Neural cell (in vitro differentiated cells): ENCODE measurements around the gene MME. TPM values are rescaled to one million over a fixed set of nuclear protein-coding genes. Genes with fewer than 3 reads are reported as not detected.

Experiments
- H2AFZ ChIP-seq: fragments of 200-600, 300-800 bp; sonication (generic), shearing (Covaris generic); 2 replicates; pipeline ENCODE4 v1.6.0; 2014; ENCODE audit warnings: low read depth, mild to moderate bottlenecking, antibody characterized with exemption, low read length, moderate library complexity
- H3F3A ChIP-seq: fragments of 200-600 bp; shearing (Covaris generic); 2 replicates; pipeline ENCODE4 v1.6.1; 2016; ENCODE audit warnings: mild to moderate bottlenecking, moderate library complexity, mixed read lengths, antibody characterized with exemption, low read length; ENCODE audit not compliant: insufficient read depth, poor library complexity, severe bottlenecking
- H3K27ac ChIP-seq: fragments of 200-600, 300-800 bp; sonication (generic), shearing (Covaris generic); 2 replicates; pipeline ENCODE4 v1.5.1; 2014; ENCODE audit warnings: mild to moderate bottlenecking, low read length, moderate library complexity
- H3K27me3 ChIP-seq: fragments of 300-800, 200-600 bp; sonication (generic), shearing (Covaris generic); 2 replicates; pipeline ENCODE4 v1.6.0; 2014; ENCODE audit warnings: mild to moderate bottlenecking, low read depth, low read length, moderate library complexity; ENCODE audit not compliant: insufficient read depth
- H3K36me3 ChIP-seq: fragments of 300-800, 200-600 bp; sonication (generic), shearing (Covaris generic); 2 replicates; pipeline ENCODE4 v1.5.1; 2014; ENCODE audit warnings: mild to moderate bottlenecking, antibody characterized with exemption, low read length, moderate library complexity; ENCODE audit not compliant: insufficient read depth
- H3K4me2 ChIP-seq: fragments of 300-800, 200-600 bp; sonication (generic), shearing (Covaris generic); 2 replicates; pipeline ENCODE4 v1.6.0; 2014; ENCODE audit warnings: mild to moderate bottlenecking, low read length
- H3K4me3 ChIP-seq: fragments of 300-800, 200-600 bp; sonication (generic), shearing (Covaris generic); 2 replicates; pipeline ENCODE4 v1.5.1; 2014; ENCODE audit warnings: mild to moderate bottlenecking, low read length, moderate library complexity
- H3K79me2 ChIP-seq: fragments of 200-600 bp; shearing (Covaris generic); replicated peaks from 2 replicates; pipeline ENCODE4 v1.6.0; 2014; ENCODE audit warnings: mild to moderate bottlenecking, low read length, moderate library complexity; ENCODE audit not compliant: insufficient read depth
- H3K9ac ChIP-seq: fragments of 300-800, 200-600 bp; sonication (generic), shearing (Covaris generic); 2 replicates; pipeline ENCODE4 v1.6.1; 2016; ENCODE audit warnings: mild to moderate bottlenecking, low read length, mixed read lengths
- H3K9me2 ChIP-seq: fragments of 200-600 bp; shearing (Covaris generic); 2 replicates; pipeline ENCODE4 v1.6.1; 2016; ENCODE audit warnings: mild to moderate bottlenecking, low read length, mixed read lengths; ENCODE audit not compliant: insufficient read depth
- H3K9me3 ChIP-seq: fragments of 200-600, 300-800 bp; sonication (generic), shearing (Covaris generic); 2 replicates; pipeline ENCODE4 v1.6.1; 2016; ENCODE audit warnings: mild to moderate bottlenecking, mixed run types, low read length, moderate library complexity, mixed read lengths
- H4K20me1 ChIP-seq: fragments of 200-600 bp; shearing (Covaris generic); 2 replicates; pipeline ENCODE4 v1.6.1; 2016; ENCODE audit warnings: mild to moderate bottlenecking, mixed run types; ENCODE audit not compliant: insufficient read depth
- CTCF ChIP-seq: fragments of 450-650 bp; IDR thresholded peaks from 2 replicates; pipeline ENCODE4 v1.5.1; 2014; ENCODE audit warnings: antibody characterized with exemption, mild to moderate bottlenecking, moderate library complexity; ENCODE audit not compliant: poor library complexity, severe bottlenecking
- EP300 ChIP-seq: fragments of 450-650 bp; conservative IDR thresholded peaks from 2 replicates; pipeline ENCODE4 v1.6.1; 2014; ENCODE audit warnings: antibody characterized with exemption, mild to moderate bottlenecking, moderate library complexity; ENCODE audit not compliant: poor library complexity, severe bottlenecking
- EZH2 ChIP-seq: fragments of 200-600, 300-800 bp; shearing (Covaris generic), sonication (generic); IDR thresholded peaks from 2 replicates; pipeline ENCODE4 v1.6.1; 2014; ENCODE audit warnings: antibody characterized with exemption, low read length, borderline replicate concordance, mild to moderate bottlenecking; ENCODE audit not compliant: insufficient read depth, poor library complexity, severe bottlenecking
- MXI1 ChIP-seq: fragments of 450-650 bp; conservative IDR thresholded peaks from 2 replicates; pipeline ENCODE4 v1.6.1; 2014; ENCODE audit warnings: antibody characterized with exemption, mild to moderate bottlenecking; ENCODE audit not compliant: poor library complexity, severe bottlenecking
- POLR2AphosphoS5 ChIP-seq: IDR thresholded peaks from 2 replicates; pipeline ENCODE4 v1.6.1; 2012
- RAD21 ChIP-seq: fragments of 450-650 bp; conservative IDR thresholded peaks from 2 replicates; pipeline ENCODE4 v1.6.1; 2014; ENCODE audit warnings: antibody characterized with exemption, mild to moderate bottlenecking, moderate library complexity
- REST ChIP-seq: IDR thresholded peaks from 2 replicates; pipeline ENCODE4 v1.6.1; 2012; ENCODE audit warnings: borderline replicate concordance
- SMC3 ChIP-seq: fragments of 450-650 bp; conservative IDR thresholded peaks from 2 replicates; pipeline ENCODE4 v1.6.1; 2014; ENCODE audit warnings: antibody characterized with exemption, mild to moderate bottlenecking, moderate library complexity; ENCODE audit not compliant: poor library complexity
- TAF1 ChIP-seq: IDR thresholded peaks from 2 replicates; pipeline ENCODE4 v1.6.1; 2012; ENCODE audit warnings: low read depth
- polyA plus RNA-seq: library from polyadenylated mRNA; depleted of rRNA; stranded (reverse); fragments of >200 nt; gene quantifications from 2 replicates; pipeline ENCODE4 v1.2.3, GENCODE V29; 2014

MME gene
- polyA plus RNA-seq, 1 donor from 2014 or later = 0.54 TPM

GRCh38 chr3:155038203-155038554, 41.9 kb upstream of the MME start:
- H2AFZ ChIP-seq = no peak overlapping the region
- no peaks in the 10 kb centered on the region for H3K9me3 ChIP-seq
- no peak overlapping the region for H3K9ac ChIP-seq
- no peaks in the 10 kb centered on the region for H3K79me2 ChIP-seq
- no peak overlapping the region for H3K4me3 ChIP-seq
- no peaks in the 10 kb centered on the region for H3K9me2 ChIP-seq
- H4K20me1 ChIP-seq = no peaks in the 10 kb centered on the region
- no peaks in the 10 kb centered on the region for H3K27me3 ChIP-seq
- no peak overlapping the region for H3K4me2 ChIP-seq
- no peaks in the 10 kb centered on the region for H3K36me3 ChIP-seq
- H3K27ac ChIP-seq = no peak overlapping the region
- no peaks in the 10 kb centered on the region for H3F3A ChIP-seq
- TF ChIP-seq RAD21 = no peak
- no peak for TF ChIP-seq MXI1
- TF ChIP-seq CTCF = no peak
- TF ChIP-seq POLR2AphosphoS5 = no peak
- no peak for TF ChIP-seq TAF1
- no peak for TF ChIP-seq EP300
- no peak for TF ChIP-seq EZH2
- no peak for TF ChIP-seq SMC3
- no peak for TF ChIP-seq REST

- no peak for TF ChIP-seq MXI1
- no peak for TF ChIP-seq EZH2
- no peak for TF ChIP-seq SMC3
- no peak for TF ChIP-seq TAF1
- TF ChIP-seq POLR2AphosphoS5 = no peak
- TF ChIP-seq RAD21 = no peak
- no peak for TF ChIP-seq REST
- no peak for TF ChIP-seq CTCF
- TF ChIP-seq EP300 = no peak
- Histone ChIP-seq H2AFZ (no peak overlapping the region), H3K4me2 (no peak overlapping the region), H3F3A (no peaks in the 10 kb centered on the region), H4K20me1 (no peaks in the 10 kb centered on the region), H3K9me2 (no peaks in the 10 kb centered on the region), H3K79me2 (no peaks in the 10 kb centered on the region), H3K4me3 (no peak overlapping the region), H3K27ac (no peak overlapping the region), H3K27me3 (no peaks in the 10 kb centered on the region), H3K9ac (no peak overlapping the region), H3K36me3 (no peaks in the 10 kb centered on the region), H3K9me3 (peaks cover 4% of the 10 kb centered on the region)
Observed at GRCh38 chr3:155046935-155047334, 33.2 kb upstream of the MME start.
